WTC11 (cell line): ENCODE measurements around the gene PEAK1. TPM values are rescaled to one million over a fixed set of nuclear protein-coding genes. Genes with fewer than 3 reads are reported as not detected.

Experiments used
- ATAC-seq: fragments of 200-7000 bp; cut with Tn5 transposase; 2 replicates; pipeline ENCODE4 v1.10.0; 2021; ENCODE audit warnings: mild to moderate bottlenecking, moderate library complexity
- CTCF ChIA-PET: fragments of 300-600 bp; sonication (Branson Sonifier 250); formaldehyde crosslinking; loops from one replicate; lab custom pipeline; 2021; ENCODE audit warnings: antibody characterized with exemption; lab: Charles Lee
- POLR2A ChIA-PET: fragments of 350-600 bp; sonication (Branson Sonifier 250); formaldehyde crosslinking; loops from one replicate; lab custom pipeline; 2021; ENCODE audit warnings: antibody characterized with exemption; lab: Charles Lee
- DNase-seq: peaks from one replicate; pipeline ENCODE4 v3.0.0; 2021; ENCODE audit warnings: low spot score
- H3K27ac Mint-ChIP-seq: 2 replicates; pipeline ENCODE4 v1.8.0; 2021; ENCODE audit warnings: mixed read lengths
- H3K27me3 Mint-ChIP-seq: 2 replicates; pipeline ENCODE4 v1.8.0; 2021; ENCODE audit warnings: low read depth, mild to moderate bottlenecking, moderate library complexity, mixed read lengths
- H3K36me3 Mint-ChIP-seq: 2 replicates; pipeline ENCODE4 v1.8.0; 2021; ENCODE audit warnings: mixed read lengths
- H3K4me1 Mint-ChIP-seq: 2 replicates; pipeline ENCODE4 v1.8.0; 2022; ENCODE audit warnings: mixed read lengths
- H3K4me3 Mint-ChIP-seq: 2 replicates; pipeline ENCODE4 v1.8.0; 2021; ENCODE audit warnings: mild to moderate bottlenecking, moderate library complexity, mixed read lengths
- H3K9me3 Mint-ChIP-seq: 2 replicates; pipeline ENCODE4 v1.8.0; 2021; ENCODE audit warnings: mixed read lengths
- ARID4B ChIP-seq: sonication (generic); formaldehyde crosslinking; IDR thresholded peaks from 2 replicates; pipeline ENCODE4 v1.8.0; 2023; ENCODE audit warnings: missing genetic modification reagents, mild to moderate bottlenecking, borderline replicate concordance
- ATF1 ChIP-seq: sonication (generic); formaldehyde crosslinking; IDR thresholded peaks from 2 replicates; pipeline ENCODE4 v1.8.1; 2023; ENCODE audit warnings: mild to moderate bottlenecking, moderate library complexity, missing genetic modification reagents
- CBFB ChIP-seq: sonication (generic); formaldehyde crosslinking; IDR thresholded peaks from 2 replicates; pipeline ENCODE4 v1.8.1; 2022; ENCODE audit warnings: mild to moderate bottlenecking, low read depth, missing genetic modification reagents
- ERG ChIP-seq: fragments of 250-450 bp; sonication (Bioruptor Pico); IDR thresholded peaks from 2 replicates; pipeline ENCODE4 v1.8.0; 2021; ENCODE audit warnings: mild to moderate bottlenecking
- ESRRA ChIP-seq: sonication (generic); formaldehyde crosslinking; IDR thresholded peaks from 2 replicates; pipeline ENCODE4 v1.8.1; 2022; ENCODE audit warnings: mild to moderate bottlenecking, missing genetic modification reagents, borderline replicate concordance
- FOXP1 ChIP-seq: sonication (generic); formaldehyde crosslinking; IDR thresholded peaks from 2 replicates; pipeline ENCODE4 v1.8.0; 2022; ENCODE audit warnings: missing genetic modification reagents, mild to moderate bottlenecking, moderate library complexity, borderline replicate concordance
- GTF2I ChIP-seq: fragments of 250-450 bp; sonication (Bioruptor Pico); conservative IDR thresholded peaks from 2 replicates; pipeline ENCODE4 v1.4.0; 2021; ENCODE audit warnings: mild to moderate bottlenecking
- HMGA2 ChIP-seq: fragments of 250-450 bp; sonication (Bioruptor Pico); IDR thresholded peaks from 2 replicates; pipeline ENCODE4 v1.4.0; 2021; ENCODE audit warnings: mild to moderate bottlenecking, moderate library complexity
- MXD4 ChIP-seq: fragments of 250-450 bp; sonication (Bioruptor Pico); IDR thresholded peaks from 2 replicates; pipeline ENCODE4 v1.8.0; 2021; ENCODE audit warnings: mild to moderate bottlenecking, moderate library complexity, borderline replicate concordance
- NFATC4 ChIP-seq: fragments of 250-450 bp; sonication (Bioruptor Pico); IDR thresholded peaks from 2 replicates; pipeline ENCODE4 v1.9.0; 2021; ENCODE audit warnings: mild to moderate bottlenecking
- NR1H2 ChIP-seq: sonication (generic); formaldehyde crosslinking; IDR thresholded peaks from 2 replicates; pipeline ENCODE4 v1.9.0; 2021; ENCODE audit warnings: mild to moderate bottlenecking, moderate library complexity, missing genetic modification reagents
- NR2C2 ChIP-seq: sonication (generic); formaldehyde crosslinking; IDR thresholded peaks from 2 replicates; pipeline ENCODE4 v1.8.0; 2022; ENCODE audit warnings: mild to moderate bottlenecking, missing genetic modification reagents
- PRDM15 ChIP-seq: sonication (generic); formaldehyde crosslinking; IDR thresholded peaks from 2 replicates; pipeline ENCODE4 v1.8.0; 2022; ENCODE audit warnings: missing genetic modification reagents
- PRRX2 ChIP-seq: fragments of 250-450 bp; sonication (Bioruptor Pico); IDR thresholded peaks from 2 replicates; pipeline ENCODE4 v1.8.0; 2021; ENCODE audit warnings: mild to moderate bottlenecking
- STAT6 ChIP-seq: sonication (generic); formaldehyde crosslinking; conservative IDR thresholded peaks from 2 replicates; pipeline ENCODE4 v1.8.1; 2023; ENCODE audit warnings: mild to moderate bottlenecking, low read depth, missing genetic modification reagents, moderate library complexity
- ZBTB21 ChIP-seq: sonication (generic); formaldehyde crosslinking; IDR thresholded peaks from 2 replicates; pipeline ENCODE4 v1.8.1; 2023; ENCODE audit warnings: mild to moderate bottlenecking, missing genetic modification reagents, borderline replicate concordance
- ZNF232 ChIP-seq: sonication (generic); formaldehyde crosslinking; IDR thresholded peaks from 2 replicates; pipeline ENCODE4 v1.8.0; 2022; ENCODE audit warnings: mild to moderate bottlenecking, missing genetic modification reagents
- ZNF263 ChIP-seq: sonication (generic); formaldehyde crosslinking; IDR thresholded peaks from 2 replicates; pipeline ENCODE4 v1.8.1; 2022; ENCODE audit warnings: low read depth, mild to moderate bottlenecking, moderate library complexity, missing genetic modification reagents
- ZNF396 ChIP-seq: fragments of 250-450 bp; sonication (Bioruptor Pico); IDR thresholded peaks from 2 replicates; pipeline ENCODE4 v1.8.0; 2021; ENCODE audit warnings: mild to moderate bottlenecking, moderate library complexity, borderline replicate concordance
- ZNF423 ChIP-seq: fragments of 250-450 bp; sonication (Bioruptor Pico); IDR thresholded peaks from 2 replicates; pipeline ENCODE4 v2.1.2; 2022; ENCODE audit warnings: mild to moderate bottlenecking, moderate library complexity
- ZNF671 ChIP-seq: fragments of 250-450 bp; sonication (Bioruptor Pico); IDR thresholded peaks from 2 replicates; pipeline ENCODE4 v1.8.0; 2021; ENCODE audit warnings: mild to moderate bottlenecking
- total RNA-seq: library from RNA; stranded (reverse); gene quantifications from 3 replicates; pipeline ENCODE4 v1.2.3, GENCODE V29; 2021

The PEAK1 gene
- total RNA-seq, 1 experiment from 2014 or later, result 49.0 TPM

DNA sequence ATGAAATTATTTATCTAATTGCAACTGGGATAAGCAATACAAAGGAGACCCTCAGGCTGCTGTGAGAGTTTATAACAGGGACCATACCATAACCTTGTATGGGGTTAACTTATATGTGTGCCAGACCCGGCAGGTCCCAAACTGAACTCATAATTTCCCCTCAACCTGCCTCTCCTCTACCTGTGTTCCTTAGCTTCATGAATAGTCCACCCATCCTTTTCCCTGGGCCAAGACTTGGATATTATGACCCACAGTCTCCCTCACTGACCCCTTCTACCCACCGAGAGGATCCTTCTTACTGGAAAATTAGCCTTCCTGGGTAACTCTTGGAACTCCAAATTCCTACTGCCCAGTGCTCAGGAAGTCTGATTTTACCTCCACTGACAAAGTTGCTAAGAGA, 345.6 kb downstream of the PEAK1 start (continued):
- TF ChIP-seq STAT6 (no peak), ZNF423 (CRISPR knock-in tag) (no peak), ATF1 (CRISPR knock-in tag) (no peak), GTF2I (no peak), ZNF263 (CRISPR knock-in tag) (no peak), NFATC4 (CRISPR knock-in tag) (no peak), NR2C2 (CRISPR knock-in tag) (no peak), ZNF396 (no peak), NR1H2 (CRISPR knock-in tag) (no peak), ZNF232 (CRISPR knock-in tag) (no peak), ZNF671 (CRISPR knock-in tag) (no peak), CBFB (no peak)

DNA sequence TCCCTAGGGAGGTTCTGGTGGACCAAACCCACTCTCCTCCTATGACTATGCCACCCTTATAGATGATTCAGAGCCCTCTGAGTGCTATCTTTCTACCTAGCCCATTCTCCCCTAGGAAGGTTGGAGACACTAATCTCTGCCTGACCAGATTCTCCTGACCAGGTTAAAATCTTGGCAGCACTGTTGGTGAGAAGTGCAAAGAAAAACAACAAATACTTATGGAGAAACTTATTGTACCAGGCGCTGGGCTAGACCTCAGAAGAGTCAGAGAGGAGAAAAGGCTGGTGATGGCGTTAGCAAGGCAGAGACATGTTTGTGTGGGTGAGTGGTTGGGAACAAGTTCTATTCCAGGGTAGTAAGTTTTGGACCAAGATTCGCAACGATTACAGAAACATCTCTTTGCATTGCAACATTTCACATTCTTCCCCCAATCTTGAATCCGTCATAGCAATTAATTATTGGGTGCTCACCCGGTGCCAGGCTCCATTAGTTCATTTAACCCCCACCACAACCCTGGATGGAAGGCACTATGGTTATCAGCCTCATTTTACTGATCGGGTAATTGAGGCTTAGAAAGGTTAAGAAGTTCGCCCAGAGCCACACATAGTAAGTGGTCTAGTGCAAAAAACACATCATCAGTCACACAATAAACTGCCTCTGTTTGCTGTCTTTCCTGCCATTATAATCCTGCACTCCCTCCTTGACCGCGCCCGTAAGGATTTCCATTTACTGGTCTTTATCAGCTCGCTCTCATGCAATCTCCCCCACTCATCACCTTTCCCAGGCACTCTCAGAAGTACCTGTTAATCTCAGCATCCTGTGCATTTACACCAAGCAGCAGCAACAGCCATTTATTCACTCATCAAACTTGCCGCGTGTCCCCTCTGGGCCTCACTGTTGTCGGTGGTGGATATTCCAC, 348.3 kb downstream of the PEAK1 start:
- TF ChIP-seq PRDM15 (CRISPR knock-in tag), result no peak
- no peak for TF ChIP-seq PRRX2 (CRISPR knock-in tag)
- no peak for TF ChIP-seq MXD4
- TF ChIP-seq ARID4B, result no peak
- no peak for TF ChIP-seq ZBTB21 (CRISPR knock-in tag)
- no peak for TF ChIP-seq HMGA2 (CRISPR knock-in tag)
- TF ChIP-seq FOXP1 (CRISPR knock-in tag), result no peak
- no peak for TF ChIP-seq ESRRA (CRISPR knock-in tag)
- TF ChIP-seq ERG, result no peak
- TF ChIP-seq STAT6, result no peak
- no peak overlapping the region for H3K27ac Mint-ChIP-seq
- ChIA-PET CTCF (interaction anchor here (0.6 to 1.0 kb wide), 3 partner anchors 36 to 472 kb away, joined by 5 to 7 read pairs (median 5); no protein-coding TSS in a partner anchor), POLR2A (interaction anchor here (0.6 to 1.1 kb wide), 6 partner anchors 11 to 512 kb away, joined by 3 to 5 read pairs (median 3); no protein-coding TSS in a partner anchor)
- H3K4me1 Mint-ChIP-seq, result peaks cover 19% of the 10 kb centered on the region
- H3K36me3 Mint-ChIP-seq, result no peaks in the 10 kb centered on the region; the same call in 1 of the 2 replicates
- ATAC-seq (no peak; the same call in 1 of the 2 replicates), DNase-seq (no peak)
- H3K4me3 Mint-ChIP-seq, result peak overlapping the region; percentile 51
- peaks cover 7% of the 10 kb centered on the region for H3K27me3 Mint-ChIP-seq
- no peaks in the 10 kb centered on the region for H3K9me3 Mint-ChIP-seq
